ENCODE measurements around the gene PLEKHG4B.

GRCh38 chr5:161803-162110 is 69.8 kb downstream of the PLEKHG4B start:
- no peak for TF ChIP-seq CTCF (conservative IDR thresholded peaks at IDR 0.05; ENCODE audit: low read depth, low read length)
- no peak for TF ChIP-seq EZH2 (IDR thresholded peaks at IDR 0.05; ENCODE audit: low read length, unreplicated experiment)
